ENCODE measurements around the gene SHOC2. TPM values are rescaled to one million over a fixed set of nuclear protein-coding genes. Genes with fewer than 3 reads are reported as not detected.

The SHOC2 gene
- total RNA-seq, 1 experiment from 2014 or later, result 59.8 TPM

DNA sequence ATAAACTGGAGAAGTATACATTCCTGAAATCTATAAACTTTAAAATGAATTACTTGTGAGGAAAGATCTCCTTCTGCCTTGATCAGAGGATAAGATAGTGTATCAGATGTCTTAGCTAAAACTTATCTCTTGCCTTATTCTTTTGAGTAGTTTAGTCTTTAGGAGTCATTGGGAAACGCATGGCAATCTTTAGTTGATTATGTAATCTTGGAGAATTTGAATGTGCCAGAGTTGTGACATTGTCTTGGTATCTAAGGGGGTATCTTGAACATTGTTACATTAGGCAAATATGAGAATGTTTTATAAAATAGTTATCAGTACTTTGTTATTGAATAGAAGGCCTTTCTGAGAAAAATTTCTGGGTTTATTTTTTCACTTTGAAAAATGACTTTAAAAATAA is 95.8 kb downstream of the SHOC2 start:
- intact Hi-C loops (cut with micrococcal nuclease), result no loop called here
- CTCF ChIA-PET, result no interaction called here
- TF ChIP-seq, protein P1, sequence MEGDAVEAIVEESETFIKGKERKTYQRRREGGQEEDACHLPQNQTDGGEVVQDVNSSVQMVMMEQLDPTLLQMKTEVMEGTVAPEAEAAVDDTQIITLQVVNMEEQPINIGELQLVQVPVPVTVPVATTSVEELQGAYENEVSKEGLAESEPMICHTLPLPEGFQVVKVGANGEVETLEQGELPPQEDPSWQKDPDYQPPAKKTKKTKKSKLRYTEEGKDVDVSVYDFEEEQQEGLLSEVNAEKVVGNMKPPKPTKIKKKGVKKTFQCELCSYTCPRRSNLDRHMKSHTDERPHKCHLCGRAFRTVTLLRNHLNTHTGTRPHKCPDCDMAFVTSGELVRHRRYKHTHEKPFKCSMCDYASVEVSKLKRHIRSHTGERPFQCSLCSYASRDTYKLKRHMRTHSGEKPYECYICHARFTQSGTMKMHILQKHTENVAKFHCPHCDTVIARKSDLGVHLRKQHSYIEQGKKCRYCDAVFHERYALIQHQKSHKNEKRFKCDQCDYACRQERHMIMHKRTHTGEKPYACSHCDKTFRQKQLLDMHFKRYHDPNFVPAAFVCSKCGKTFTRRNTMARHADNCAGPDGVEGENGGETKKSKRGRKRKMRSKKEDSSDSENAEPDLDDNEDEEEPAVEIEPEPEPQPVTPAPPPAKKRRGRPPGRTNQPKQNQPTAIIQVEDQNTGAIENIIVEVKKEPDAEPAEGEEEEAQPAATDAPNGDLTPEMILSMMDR (IDR thresholded peaks at IDR 0.05; ENCODE audit: unreplicated experiment), result no peak
- no TSS peak for BruUV-seq (replicated peaks)
- no peak for DNase-seq (ENCODE audit: unreplicated experiment)
- Mint-ChIP-seq H3K36me3 (ENCODE audit: insufficient read depth, unreplicated experiment) (peaks cover 28% of the 10 kb centered on the region), H3K4me3 (ENCODE audit: unreplicated experiment) (no peak overlapping the region), H3K4me1 (ENCODE audit: insufficient read depth, unreplicated experiment) (peaks cover 9% of the 10 kb centered on the region), H3K27me3 (ENCODE audit: insufficient read depth, unreplicated experiment) (no peaks in the 10 kb centered on the region), H3K9me3 (ENCODE audit: unreplicated experiment) (no peaks in the 10 kb centered on the region), H3K27ac (ENCODE audit: low read depth, unreplicated experiment) (no peak overlapping the region)
- POLR2A ChIA-PET, result interaction anchor here (1.4 to 1.6 kb wide), 2 partner anchors 22 to 23 kb away, joined by 3 read pairs; no protein-coding TSS in a partner anchor

DNA sequence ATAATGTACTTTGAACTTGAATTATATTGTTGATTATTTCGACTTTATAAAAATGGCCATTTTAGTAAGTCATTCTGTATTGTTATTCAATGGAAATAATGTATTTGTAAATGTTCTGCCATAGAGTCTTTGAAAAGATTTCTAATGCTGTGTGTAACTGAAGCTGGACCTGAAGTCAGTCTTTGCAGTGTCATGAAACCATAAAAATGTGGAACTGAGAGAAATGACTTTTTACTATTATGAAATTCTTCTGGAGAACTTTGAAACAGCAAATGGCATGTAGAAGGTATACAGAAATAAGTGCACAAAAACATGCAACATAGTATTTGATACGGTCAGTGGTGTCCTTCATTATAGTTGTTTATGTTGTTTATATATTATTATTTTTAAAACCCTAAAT is 97.7 kb downstream of the SHOC2 start:
- intact Hi-C loops (cut with micrococcal nuclease), result no loop called here
- TF ChIP-seq, protein P1 (IDR thresholded peaks at IDR 0.05; ENCODE audit: unreplicated experiment), result no peak
- DNase-seq (ENCODE audit: unreplicated experiment), result no peak
- H3K27me3 Mint-ChIP-seq (ENCODE audit: insufficient read depth, unreplicated experiment), result no peaks in the 10 kb centered on the region
- H3K27ac Mint-ChIP-seq (ENCODE audit: low read depth, unreplicated experiment), result no peak overlapping the region
- CTCF ChIA-PET, result no interaction called here
- H3K4me1 Mint-ChIP-seq (ENCODE audit: insufficient read depth, unreplicated experiment), result peaks cover 9% of the 10 kb centered on the region
- H3K36me3 Mint-ChIP-seq (ENCODE audit: insufficient read depth, unreplicated experiment), result peaks cover 30% of the 10 kb centered on the region
- H3K4me3 Mint-ChIP-seq (ENCODE audit: unreplicated experiment), result no peak overlapping the region
- POLR2A ChIA-PET, result interaction anchor here (1.0 kb wide), 1 partner anchor 12 kb away, joined by 3 read pairs; no protein-coding TSS in a partner anchor
- no peaks in the 10 kb centered on the region for H3K9me3 Mint-ChIP-seq (ENCODE audit: unreplicated experiment)
- no TSS peak for BruUV-seq (replicated peaks)

DNA sequence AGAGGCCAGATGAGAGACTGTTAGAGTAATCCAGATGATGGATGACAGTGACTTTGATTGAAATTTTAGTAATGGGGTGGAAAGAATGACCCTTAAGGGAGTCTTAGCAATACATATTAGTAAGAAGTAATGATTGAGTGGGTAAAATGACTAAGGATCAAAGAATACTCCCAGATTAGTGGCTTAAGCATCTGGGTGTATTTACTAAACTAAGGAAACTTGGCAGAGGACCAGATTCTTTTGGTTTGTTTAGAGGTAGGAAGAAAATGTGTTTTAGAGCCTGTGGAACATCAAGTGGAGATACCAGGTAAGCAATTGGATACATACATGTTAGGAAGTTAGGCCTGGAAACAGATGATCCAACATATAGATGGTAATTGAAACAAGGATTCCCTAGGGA is 98.6 kb downstream of the SHOC2 start:
- TF ChIP-seq, protein P1 (IDR thresholded peaks at IDR 0.05; ENCODE audit: unreplicated experiment), result no peak
- ChIA-PET CTCF (no interaction called here), POLR2A (interaction anchor here (0.7 to 1.0 kb wide), 3 partner anchors 13 to 132 kb away, joined by 3 read pairs; partner anchors contain the start of genes BBIP1 and SHOC2)
- BruUV-seq (replicated peaks), result no TSS peak
- intact Hi-C loops (cut with micrococcal nuclease), result no loop called here
- Mint-ChIP-seq H3K9me3 (ENCODE audit: unreplicated experiment) (no peaks in the 10 kb centered on the region), H3K4me3 (ENCODE audit: unreplicated experiment) (no peak overlapping the region), H3K4me1 (ENCODE audit: insufficient read depth, unreplicated experiment) (peaks cover 9% of the 10 kb centered on the region), H3K27me3 (ENCODE audit: insufficient read depth, unreplicated experiment) (no peaks in the 10 kb centered on the region), H3K27ac (ENCODE audit: low read depth, unreplicated experiment) (no peak overlapping the region), H3K36me3 (ENCODE audit: insufficient read depth, unreplicated experiment) (peaks cover 34% of the 10 kb centered on the region)
- DNase-seq (ENCODE audit: unreplicated experiment), result peak; percentile 7

DNA sequence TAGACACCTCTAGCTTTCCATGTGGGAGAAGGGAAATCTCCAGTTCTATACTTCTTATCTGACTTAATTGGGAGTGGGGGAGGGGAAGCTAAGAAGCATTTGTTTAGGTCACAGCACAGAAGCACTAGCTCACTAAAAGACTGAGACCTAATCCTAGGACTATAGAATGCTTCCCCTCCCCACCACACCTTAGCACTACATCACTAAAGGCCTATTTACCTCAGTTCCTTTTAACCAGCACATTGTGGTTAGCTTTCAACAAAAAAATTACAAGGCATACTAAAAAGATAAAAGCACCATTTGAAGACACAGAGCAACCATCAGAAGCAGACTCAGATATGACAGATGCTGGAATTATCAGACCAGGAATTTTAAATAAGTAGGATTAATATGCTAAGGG is 103.7 kb downstream of the SHOC2 start:
- Mint-ChIP-seq H3K4me3 (ENCODE audit: unreplicated experiment) (no peak overlapping the region), H3K36me3 (ENCODE audit: insufficient read depth, unreplicated experiment) (peaks cover 25% of the 10 kb centered on the region), H3K4me1 (ENCODE audit: insufficient read depth, unreplicated experiment) (peaks cover 3% of the 10 kb centered on the region), H3K27me3 (ENCODE audit: insufficient read depth, unreplicated experiment) (no peaks in the 10 kb centered on the region), H3K9me3 (ENCODE audit: unreplicated experiment) (no peaks in the 10 kb centered on the region), H3K27ac (ENCODE audit: low read depth, unreplicated experiment) (no peak overlapping the region)
- intact Hi-C loops (cut with micrococcal nuclease), result no loop called here
- POLR2A ChIA-PET, result interaction anchor here (0.6 to 0.7 kb wide), 2 partner anchors 55 to 450 kb away, joined by 3 read pairs; no protein-coding TSS in a partner anchor
- CTCF ChIA-PET, result interaction anchor here (0.5 to 1.1 kb wide), 4 partner anchors 30 to 1448 kb away, joined by 3 read pairs; no protein-coding TSS in a partner anchor
- TF ChIP-seq, protein P1 (IDR thresholded peaks at IDR 0.05; ENCODE audit: unreplicated experiment), result no peak
- BruUV-seq (replicated peaks), result no TSS peak
- no peak for DNase-seq (ENCODE audit: unreplicated experiment)
